ENCODE measurements around the gene NPL.

- no peak for TF ChIP-seq POLR2A (IDR thresholded peaks at IDR 0.05; ENCODE audit: low read depth, low read length)
- TF ChIP-seq MAX (IDR thresholded peaks at IDR 0.05; ENCODE audit: insufficient read depth, insufficient read length), result no peak
- no peak for TF ChIP-seq EZH2 (IDR thresholded peaks at IDR 0.05; ENCODE audit: borderline replicate concordance, low read depth, low read length, severe bottlenecking)
- no peak for TF ChIP-seq GATA2 (IDR thresholded peaks at IDR 0.05; ENCODE audit: insufficient read depth, insufficient read length, low read depth, low read length)
- TF ChIP-seq CTCF (IDR thresholded peaks at IDR 0.05; ENCODE audit: extremely low read depth in 1 of 2, insufficient read depth in 1 of 2, low read depth in 1 of 2, low read length in 2 of 2), result no peak
These were observed 5.2 kb downstream of the NPL start for GRCh38 chr1:182794676-182795201.
